Nephron (organoid): ENCODE data around the gene DHX35.

Source experiments
- H3K27ac Mint-ChIP-seq, 3 experiments: 2 replicates each; pipeline ENCODE4 v1.8.0; 2020; ENCODE audit warnings: mixed read lengths in 3 of 3, mild to moderate bottlenecking in 2 of 3, moderate library complexity in 1 of 3
- H3K27me3 Mint-ChIP-seq: 2 replicates; pipeline ENCODE4 v1.8.0; 2021; ENCODE audit warnings: low read depth, mild to moderate bottlenecking, moderate library complexity, mixed read lengths
- H3K36me3 Mint-ChIP-seq: 2 replicates; pipeline ENCODE4 v1.8.0; 2020; ENCODE audit warnings: low read depth, mixed read lengths
- H3K4me1 Mint-ChIP-seq: 2 replicates; pipeline ENCODE4 v1.8.0; 2020; ENCODE audit warnings: mixed read lengths
- H3K4me3 Mint-ChIP-seq, 3 experiments: 2 replicates each; pipeline ENCODE4 v1.8.0; 2020; ENCODE audit warnings: mild to moderate bottlenecking in 3 of 3, mixed read lengths in 3 of 3, moderate library complexity in 2 of 3
- H3K9me3 Mint-ChIP-seq: 2 replicates; pipeline ENCODE4 v1.8.0; 2020; ENCODE audit warnings: mixed read lengths
- TF ChIP-seq, protein P1 (sequence below), 3 experiments: fragments of 200-600 bp; sonication (generic); IDR thresholded peaks; one replicate each; pipeline ENCODE4 v1.5.0; 2021; ENCODE audit warnings: antibody characterized with exemption in 3 of 3; ENCODE audit not compliant: unreplicated experiment in 3 of 3

The DHX35 gene

DNA sequence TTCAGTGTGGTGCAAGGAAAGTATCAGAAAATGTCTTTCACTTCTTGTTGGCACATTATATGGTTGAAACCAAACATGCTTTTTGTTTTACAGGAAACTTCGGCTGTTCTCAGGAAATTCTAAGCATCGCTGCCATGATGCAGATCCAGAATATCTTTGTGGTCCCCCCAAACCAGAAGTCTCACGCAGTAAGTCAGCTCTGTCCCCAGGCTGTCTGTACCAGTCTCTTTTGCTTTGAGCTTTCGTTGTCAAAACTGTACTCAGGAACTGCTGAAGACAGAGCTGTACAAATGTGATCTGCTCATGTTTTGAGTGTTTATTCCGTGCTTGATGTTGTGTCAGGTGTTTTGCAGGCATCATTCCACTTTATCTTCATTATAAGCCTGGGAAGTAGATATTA, 59.6 kb downstream of the DHX35 start:
- H3K4me1 Mint-ChIP-seq: no peaks in the 10 kb centered on the region

DNA sequence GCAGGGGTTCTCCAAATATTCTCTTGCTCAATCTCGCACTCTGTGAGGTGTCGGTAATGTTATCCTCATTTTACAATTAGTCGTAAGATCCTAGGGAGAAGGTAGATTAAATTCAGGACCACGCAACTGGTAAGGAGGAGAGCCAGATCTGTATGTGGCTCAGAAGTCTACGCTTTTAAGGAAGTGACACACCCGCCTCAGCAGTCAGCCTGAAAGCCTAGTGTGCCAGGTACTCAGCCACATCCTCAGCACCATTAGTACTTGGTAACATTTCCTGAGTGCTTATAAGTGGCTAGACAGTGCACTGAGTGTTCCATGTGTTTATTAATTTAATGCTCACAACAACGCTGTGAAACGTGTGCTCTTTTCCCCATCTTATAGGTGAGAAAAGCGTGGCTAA, 63.7 kb downstream of the DHX35 start:
- TF ChIP-seq, protein P1, sequence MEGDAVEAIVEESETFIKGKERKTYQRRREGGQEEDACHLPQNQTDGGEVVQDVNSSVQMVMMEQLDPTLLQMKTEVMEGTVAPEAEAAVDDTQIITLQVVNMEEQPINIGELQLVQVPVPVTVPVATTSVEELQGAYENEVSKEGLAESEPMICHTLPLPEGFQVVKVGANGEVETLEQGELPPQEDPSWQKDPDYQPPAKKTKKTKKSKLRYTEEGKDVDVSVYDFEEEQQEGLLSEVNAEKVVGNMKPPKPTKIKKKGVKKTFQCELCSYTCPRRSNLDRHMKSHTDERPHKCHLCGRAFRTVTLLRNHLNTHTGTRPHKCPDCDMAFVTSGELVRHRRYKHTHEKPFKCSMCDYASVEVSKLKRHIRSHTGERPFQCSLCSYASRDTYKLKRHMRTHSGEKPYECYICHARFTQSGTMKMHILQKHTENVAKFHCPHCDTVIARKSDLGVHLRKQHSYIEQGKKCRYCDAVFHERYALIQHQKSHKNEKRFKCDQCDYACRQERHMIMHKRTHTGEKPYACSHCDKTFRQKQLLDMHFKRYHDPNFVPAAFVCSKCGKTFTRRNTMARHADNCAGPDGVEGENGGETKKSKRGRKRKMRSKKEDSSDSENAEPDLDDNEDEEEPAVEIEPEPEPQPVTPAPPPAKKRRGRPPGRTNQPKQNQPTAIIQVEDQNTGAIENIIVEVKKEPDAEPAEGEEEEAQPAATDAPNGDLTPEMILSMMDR (IDR thresholded peaks at IDR 0.05; ENCODE audit: unreplicated experiment in 3 of 3): no peak
- Mint-ChIP-seq H3K4me1 (no peaks in the 10 kb centered on the region), H3K27me3 (no peaks in the 10 kb centered on the region)

More for the DNA sequence above, 59.6 kb downstream of the DHX35 start:
- no peak overlapping the region for H3K27ac Mint-ChIP-seq
- no peaks in the 10 kb centered on the region for H3K9me3 Mint-ChIP-seq
- TF ChIP-seq, protein P1 (IDR thresholded peaks at IDR 0.05; ENCODE audit: unreplicated experiment in 3 of 3): no peak
- H3K36me3 Mint-ChIP-seq: peaks cover 72% of the 10 kb centered on the region
- H3K27me3 Mint-ChIP-seq: no peaks in the 10 kb centered on the region
- H3K4me3 Mint-ChIP-seq: no peak overlapping the region

DNA sequence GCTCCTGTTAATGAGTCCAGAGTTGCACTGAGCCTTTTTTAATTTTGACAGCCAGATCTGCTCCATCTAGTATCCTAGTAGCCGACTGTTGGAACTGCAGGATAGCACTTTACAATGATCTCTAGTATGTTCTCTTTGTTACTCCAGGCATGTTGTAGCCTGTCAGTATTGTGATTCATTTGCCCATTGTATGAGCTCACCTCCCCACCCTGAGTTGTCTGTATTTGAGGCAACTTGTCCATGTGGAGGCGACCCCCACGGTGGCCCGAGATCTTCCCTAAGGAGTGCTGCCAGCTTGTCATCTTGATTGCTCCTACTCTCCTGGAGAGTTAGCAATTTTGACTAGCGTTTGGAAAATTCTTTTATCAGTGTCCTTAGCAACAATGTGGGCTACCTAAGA, 67.2 kb downstream of the DHX35 start:
- no peaks in the 10 kb centered on the region for H3K4me1 Mint-ChIP-seq
- no peak overlapping the region for H3K27ac Mint-ChIP-seq
- no peak overlapping the region for H3K4me3 Mint-ChIP-seq
- no peaks in the 10 kb centered on the region for H3K9me3 Mint-ChIP-seq
- TF ChIP-seq, protein P1 (IDR thresholded peaks at IDR 0.05; ENCODE audit: unreplicated experiment in 3 of 3): no peak
- no peaks in the 10 kb centered on the region for H3K27me3 Mint-ChIP-seq
- peaks cover 55% of the 10 kb centered on the region for H3K36me3 Mint-ChIP-seq

More for the DNA sequence above, 63.7 kb downstream of the DHX35 start:
- H3K36me3 Mint-ChIP-seq: peaks cover 63% of the 10 kb centered on the region
- no peaks in the 10 kb centered on the region for H3K9me3 Mint-ChIP-seq
- H3K27ac Mint-ChIP-seq: no peak overlapping the region
- no peak overlapping the region for H3K4me3 Mint-ChIP-seq

DNA sequence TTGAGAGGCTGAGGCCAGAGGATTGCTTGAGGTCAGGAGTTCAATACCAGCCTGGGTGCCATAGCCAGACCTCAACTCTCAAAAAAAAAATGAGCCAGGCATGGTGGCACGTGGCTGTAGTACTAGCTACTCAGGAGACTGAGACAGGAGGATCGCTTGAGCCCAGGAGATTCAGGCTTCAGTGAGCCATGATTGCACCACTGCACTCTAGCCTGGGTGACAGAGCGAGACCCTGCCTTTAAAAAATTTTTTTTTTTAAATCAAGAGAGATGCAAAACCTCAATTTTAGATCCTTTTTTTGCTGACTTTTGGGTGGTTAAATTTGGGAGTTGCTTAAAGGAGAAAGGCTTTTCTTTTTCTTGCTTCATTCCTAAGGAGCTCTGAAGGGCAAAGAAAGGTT, 70.9 kb downstream of the DHX35 start:
- H3K4me3 Mint-ChIP-seq: no peak overlapping the region
- TF ChIP-seq, protein P1 (IDR thresholded peaks at IDR 0.05; ENCODE audit: unreplicated experiment in 3 of 3): no peak
- H3K27ac Mint-ChIP-seq: no peak overlapping the region
- no peaks in the 10 kb centered on the region for H3K27me3 Mint-ChIP-seq
- H3K9me3 Mint-ChIP-seq: no peaks in the 10 kb centered on the region
- H3K4me1 Mint-ChIP-seq: no peaks in the 10 kb centered on the region
- peaks cover 52% of the 10 kb centered on the region for H3K36me3 Mint-ChIP-seq

DNA sequence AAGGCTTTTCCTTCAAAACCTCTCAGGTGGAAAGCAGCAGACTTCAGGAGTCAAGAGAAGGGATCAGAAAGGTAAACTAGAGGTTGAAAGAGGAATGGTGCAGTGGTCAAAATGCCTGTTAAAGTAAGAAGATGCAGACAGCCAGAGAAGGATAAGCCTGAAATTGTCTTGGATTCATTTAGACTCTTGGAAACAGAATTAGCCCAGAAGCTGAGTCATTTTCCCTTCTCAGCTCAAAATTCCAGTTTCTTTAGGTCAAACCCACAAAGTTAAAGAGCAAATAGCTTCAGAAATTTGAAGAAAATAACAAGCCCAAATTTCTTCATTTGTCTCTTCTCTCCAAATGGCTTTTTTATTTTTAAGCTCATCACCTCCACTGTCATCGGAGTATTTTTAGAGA, 73.9 kb downstream of the DHX35 start:
- no peaks in the 10 kb centered on the region for H3K27me3 Mint-ChIP-seq
- TF ChIP-seq, protein P1 (IDR thresholded peaks at IDR 0.05; ENCODE audit: unreplicated experiment in 3 of 3): no peak
- H3K27ac Mint-ChIP-seq: no peak overlapping the region
- H3K4me3 Mint-ChIP-seq: no peak overlapping the region
- no peaks in the 10 kb centered on the region for H3K9me3 Mint-ChIP-seq
- no peaks in the 10 kb centered on the region for H3K4me1 Mint-ChIP-seq
- H3K36me3 Mint-ChIP-seq: peaks cover 39% of the 10 kb centered on the region

DNA sequence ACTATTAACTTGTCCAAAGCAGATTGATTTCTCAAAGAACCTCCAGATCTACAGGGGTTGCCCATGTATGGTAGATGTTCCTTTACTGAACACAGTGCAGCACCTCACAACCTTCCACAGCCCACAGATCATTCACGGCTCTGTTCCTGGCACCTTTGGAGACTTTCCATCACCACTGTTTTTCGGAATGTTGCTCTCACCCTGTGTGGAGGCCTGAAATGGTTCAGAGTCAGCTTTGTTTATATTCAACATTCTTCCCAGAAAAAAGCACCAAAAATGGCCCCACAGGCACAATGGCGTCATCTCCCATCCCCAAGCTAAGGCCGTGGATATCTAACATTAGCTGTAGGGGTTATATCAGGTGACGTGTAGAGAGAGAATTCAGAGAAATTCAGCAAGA, 74.7 kb downstream of the DHX35 start:
- Mint-ChIP-seq H3K9me3 (no peaks in the 10 kb centered on the region), H3K4me3 (no peak overlapping the region), H3K27me3 (no peaks in the 10 kb centered on the region), H3K27ac (no peak overlapping the region), H3K36me3 (peaks cover 37% of the 10 kb centered on the region), H3K4me1 (no peaks in the 10 kb centered on the region)
- TF ChIP-seq, protein P1 (IDR thresholded peaks at IDR 0.05; ENCODE audit: unreplicated experiment in 3 of 3): no peak
